Cortex of kidney (tissue), 1 donor: Measurements from ENCODE around the gene MRPL34.

Source experiments
- DNase-seq: peaks from one replicate; lab custom pipeline; 2025; lab: John Stamatoyannopoulos, UW

The MRPL34 gene

DNA sequence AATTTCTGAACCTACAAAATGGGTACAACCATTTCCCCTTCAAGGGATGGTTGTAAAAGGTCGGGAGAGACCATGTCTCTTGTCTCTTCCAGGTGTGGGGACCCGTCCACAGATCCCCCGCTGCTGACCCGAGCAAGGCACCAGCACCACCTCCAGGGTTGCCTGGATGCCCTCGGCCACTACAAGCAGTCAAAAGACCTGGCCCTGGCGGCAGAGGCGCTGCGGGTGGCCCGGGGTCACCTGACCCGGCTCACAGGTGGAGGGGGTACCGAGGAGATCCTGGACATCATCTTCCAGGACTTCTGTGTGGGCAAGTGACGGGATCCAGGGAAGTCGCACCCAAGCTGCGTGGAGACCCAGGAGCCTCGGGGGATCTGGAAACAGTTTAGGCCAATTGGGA is 35.7 kb downstream of the MRPL34 start:
- no peak for DNase-seq

DNA sequence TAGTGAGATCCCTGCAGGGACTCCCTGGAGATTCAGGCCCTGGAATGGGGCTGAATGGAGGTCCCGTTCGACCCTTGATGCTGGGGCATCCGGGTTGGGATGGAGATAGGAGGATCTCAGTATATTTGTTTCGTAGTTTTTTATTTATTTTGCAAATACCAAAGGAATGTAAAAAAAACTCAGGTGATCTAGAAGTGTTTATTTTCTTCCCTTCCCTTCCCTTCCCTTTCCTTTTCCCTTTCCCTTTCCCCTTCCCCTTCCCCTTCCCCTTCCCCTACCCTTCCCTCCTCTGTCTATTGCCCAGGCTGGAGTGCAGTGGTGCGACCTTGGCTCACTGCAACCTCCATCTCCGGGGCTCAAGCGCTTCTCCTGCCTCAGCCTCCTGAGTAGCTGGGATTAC is 36.2 kb downstream of the MRPL34 start:
- no peak for DNase-seq

DNA sequence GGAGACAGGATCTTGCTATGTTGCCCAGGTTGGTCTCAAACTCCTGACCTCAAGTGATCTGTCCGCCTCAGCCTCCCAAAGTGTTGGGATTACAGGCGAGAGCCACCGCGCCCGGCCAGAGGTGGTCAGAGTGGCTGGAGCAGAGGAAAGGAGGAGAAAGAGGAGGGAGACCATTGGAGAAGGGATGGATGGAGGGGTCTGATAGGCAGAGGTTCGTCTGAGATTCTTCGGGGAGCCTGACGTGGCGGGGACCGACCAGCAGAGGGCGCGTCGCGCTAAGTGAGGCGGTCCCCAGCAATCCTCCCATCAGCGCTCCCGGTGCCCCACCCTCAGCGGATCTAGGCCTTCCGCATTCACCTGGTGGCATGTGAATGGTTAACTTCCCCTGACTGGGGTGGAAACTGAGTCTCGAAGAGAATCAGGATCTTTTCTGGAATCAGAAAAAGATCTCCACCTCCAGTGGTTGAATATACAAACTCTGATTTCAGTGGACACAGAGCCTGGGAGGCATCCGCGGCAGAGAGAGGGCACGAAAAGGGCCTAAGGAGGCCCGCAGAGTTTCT is 40.5 kb downstream of the MRPL34 start:
- no peak for DNase-seq

DNA sequence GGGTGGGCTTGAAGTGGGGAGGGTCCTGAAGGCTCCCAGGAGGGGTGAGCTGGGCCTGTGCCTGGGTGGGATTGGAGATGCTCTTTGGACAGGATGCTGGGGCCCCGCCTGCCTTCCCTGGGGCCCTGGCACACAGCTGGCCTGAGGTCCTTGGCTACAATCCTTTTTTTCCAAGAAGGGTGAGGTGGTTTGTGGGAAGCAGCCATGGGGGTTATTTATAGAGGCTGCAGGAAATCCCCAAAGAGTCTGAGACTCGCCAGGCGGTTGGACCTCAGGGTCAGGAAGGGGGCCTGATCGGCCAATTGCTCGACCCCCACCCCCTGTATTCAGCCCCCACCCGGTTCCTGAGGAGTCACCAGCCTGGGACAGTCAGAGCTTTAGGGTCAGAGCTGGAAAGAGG is 41.7 kb downstream of the MRPL34 start:
- no peak for DNase-seq

DNA sequence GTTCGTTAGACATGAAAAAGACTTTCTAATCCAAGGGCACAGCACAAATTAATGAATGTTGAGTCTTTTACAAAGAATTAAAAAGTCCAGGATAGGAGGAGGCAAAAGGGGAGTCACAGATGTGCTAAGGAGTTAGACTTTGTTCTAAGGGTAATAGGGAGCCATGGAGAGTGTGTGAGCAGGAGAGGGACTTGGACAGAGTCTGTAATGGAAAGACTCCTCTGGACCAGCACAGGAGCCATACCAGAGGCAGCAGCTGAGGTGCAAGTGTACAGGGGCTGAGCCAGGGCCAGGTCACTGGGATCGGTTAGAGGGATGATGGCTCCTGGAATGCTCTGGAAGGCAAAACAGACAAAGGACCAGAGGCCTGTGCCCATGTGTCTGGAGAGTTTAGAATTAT is 42.2 kb downstream of the MRPL34 start:
- DNase-seq = no peak

DNA sequence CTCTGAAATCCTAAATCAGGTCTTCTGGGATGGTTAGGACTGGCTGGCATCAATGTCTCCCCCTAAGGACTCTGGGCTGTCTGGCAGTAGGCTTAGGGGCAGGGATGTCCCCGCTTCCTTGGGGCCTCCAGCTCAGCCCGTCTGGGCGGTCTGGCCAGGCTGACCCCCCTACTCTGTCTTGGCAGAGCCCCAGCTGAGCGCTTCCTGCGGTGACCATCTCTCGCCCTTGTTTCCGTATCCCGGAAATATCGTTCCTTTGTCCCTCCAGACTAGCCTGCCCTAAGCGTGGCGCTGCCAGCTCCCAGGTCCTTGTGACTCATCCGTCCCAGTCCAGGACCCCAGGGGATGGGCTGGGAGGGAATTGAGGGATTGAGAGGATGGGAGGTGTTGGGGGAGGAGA is 43.0 kb downstream of the MRPL34 start:
- no peak for DNase-seq

DNA sequence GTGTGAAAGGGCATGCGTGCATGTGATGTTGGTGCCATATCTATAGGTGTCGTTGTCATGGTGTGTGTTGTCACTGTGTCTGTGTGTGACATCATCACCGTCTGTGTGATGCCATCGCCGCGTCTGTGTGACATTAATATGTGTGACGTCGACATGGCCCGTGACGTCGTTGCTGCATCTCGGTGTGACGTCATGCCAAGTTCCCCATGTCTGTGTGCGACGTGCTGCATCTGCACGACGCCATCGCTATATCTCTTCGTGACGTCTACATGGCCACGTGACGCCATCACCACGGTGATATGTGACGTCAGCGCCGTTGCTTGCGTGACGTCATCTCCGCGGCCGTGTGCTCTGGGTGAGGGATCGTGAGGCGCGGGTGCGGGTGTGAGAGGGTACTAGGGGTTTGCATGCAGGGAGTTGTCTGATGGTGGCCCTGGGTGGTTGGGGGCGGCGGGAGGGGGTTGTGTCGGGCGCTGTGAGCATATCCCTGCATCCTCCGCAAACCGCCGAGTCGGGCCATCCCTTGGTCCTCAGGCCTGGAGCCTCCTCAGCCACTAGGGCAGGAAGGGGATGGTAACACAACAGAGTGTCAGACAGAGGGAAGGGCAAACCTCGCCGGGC is 46.3 kb downstream of the MRPL34 start:
- DNase-seq = no peak

DNA sequence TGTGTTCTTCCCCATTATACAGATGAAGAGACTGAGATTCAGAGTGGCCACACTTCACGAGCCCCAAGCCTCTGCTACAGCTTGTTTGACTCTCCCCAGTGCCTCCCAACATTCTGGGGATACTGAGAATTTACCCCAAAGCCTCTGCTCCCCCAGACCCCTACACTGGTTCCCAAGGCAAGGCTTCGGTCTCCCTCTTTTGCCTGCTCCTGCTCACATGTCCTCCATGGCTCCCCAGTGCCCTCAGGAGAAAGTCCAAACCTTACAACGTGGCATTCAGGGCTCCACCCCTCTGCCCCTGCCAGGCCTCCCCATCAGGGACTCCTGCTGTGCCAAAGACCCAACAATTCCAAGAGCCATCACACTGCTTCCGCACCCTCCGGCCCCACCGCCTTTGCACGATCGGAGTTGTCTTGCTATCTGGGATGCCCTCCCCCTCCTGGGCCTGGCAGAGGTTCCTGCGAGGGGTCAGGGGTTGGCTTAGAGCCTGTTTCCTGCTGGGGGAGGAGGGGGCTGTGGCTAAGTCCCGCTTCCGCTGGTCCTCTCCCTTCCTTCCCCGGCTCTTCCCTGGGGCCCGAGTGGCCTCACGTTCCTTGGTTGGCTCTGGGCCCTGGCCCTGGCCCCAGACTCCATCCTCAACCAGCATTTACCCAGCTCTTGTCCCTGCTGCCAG is 47.1 kb downstream of the MRPL34 start:
- DNase-seq = no peak

DNA sequence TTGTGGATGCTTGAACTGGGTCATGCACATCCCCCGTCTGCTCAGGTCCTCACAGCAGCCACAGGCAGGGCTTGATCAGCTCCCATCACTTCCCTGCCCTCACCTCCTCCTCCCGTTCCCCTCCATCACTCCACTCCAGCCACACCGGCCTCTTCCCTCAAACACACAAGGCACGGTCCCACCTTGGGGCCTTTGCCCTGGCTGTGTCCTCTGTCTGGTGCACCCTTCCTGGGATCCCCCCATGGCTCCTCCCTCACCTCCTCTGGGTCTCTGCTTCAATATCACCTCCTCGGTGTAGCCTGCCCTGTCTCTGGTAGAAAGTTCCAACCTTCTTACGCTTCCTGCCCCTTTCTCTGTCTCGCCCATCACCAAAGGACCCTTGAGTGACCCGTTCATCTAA is 47.7 kb downstream of the MRPL34 start:
- no peak for DNase-seq
